Measurements from ENCODE around the gene HES5. TPM values are rescaled to one million over a fixed set of nuclear protein-coding genes. Genes with fewer than 3 reads are reported as not detected.

Gene HES5
- total and polyA plus RNA-seq, 10 of the 15 experiments (the other 5 are each of a cell fraction or from before 2014, with no cell fraction given): 0.12 to 0.15 TPM; not detected in 8

DNA sequence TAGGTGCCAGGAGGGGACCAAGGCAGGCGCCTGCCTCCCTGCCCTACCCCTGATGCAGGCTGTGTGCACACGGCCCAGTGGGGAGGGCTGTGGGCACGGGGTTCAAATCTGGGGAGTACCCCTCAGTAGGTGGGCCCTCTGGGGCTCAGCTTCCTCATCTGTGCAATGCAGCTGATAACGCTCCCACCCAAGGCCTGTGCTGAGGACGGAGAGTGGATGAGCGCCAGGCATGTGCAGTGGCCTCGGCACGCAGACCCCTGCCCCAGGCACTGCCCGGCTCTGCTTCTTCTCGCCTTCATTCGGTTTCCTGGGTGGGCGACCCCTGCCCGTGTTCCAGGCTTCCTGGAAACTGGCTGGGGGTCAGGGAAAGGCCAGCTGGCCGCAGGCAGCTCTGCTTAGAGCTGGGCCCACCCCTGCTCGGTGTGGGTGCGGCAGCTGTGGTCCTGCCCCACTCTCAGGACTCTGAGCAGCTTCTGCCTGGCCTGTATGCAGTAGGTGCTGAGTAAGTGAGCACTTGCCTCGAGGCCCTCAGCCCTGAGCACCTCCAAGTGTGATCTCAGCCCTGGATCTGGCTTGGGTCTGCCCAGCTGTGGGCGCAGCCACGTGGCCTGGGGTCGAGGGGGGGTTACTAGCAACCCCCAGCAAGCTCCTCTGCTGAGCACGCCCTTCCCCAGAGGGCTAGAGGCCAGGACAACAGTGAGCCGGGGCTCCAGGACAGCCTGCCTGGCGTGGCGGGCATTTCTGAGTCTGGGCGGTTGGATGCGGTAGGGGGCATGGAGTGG is 14.2 kb upstream of the HES5 start:
- CTCF ChIA-PET: interaction anchor here (0.8 kb wide), 1 partner anchor 349 kb away, joined by 3 read pairs; the partner anchor contains the start of gene FAAP20
- DNase-seq (ENCODE audit: low read depth, low spot score): no peak
- FAIRE-seq: no peak
- SMC1A ChIA-PET (ENCODE audit: uncharacterized antibody, unreplicated experiment): no interaction called here
- Histone ChIP-seq H3K4me2 (ENCODE audit: control insufficient read depth, insufficient read depth) (no peak overlapping the region), H3K9me3 (replicated peaks; ENCODE audit: control insufficient read depth, insufficient read depth, low read length) (no peaks in the 10 kb centered on the region), H3K27ac (ENCODE audit: control insufficient read depth, insufficient read depth) (no peak overlapping the region), H3K4me3 (no peak overlapping the region), H3K4me1 (ENCODE audit: control insufficient read depth, insufficient read depth, low read length) (peaks cover 23% of the 10 kb centered on the region), H3K9ac (ENCODE audit: control insufficient read depth, insufficient read depth, low read length) (no peak overlapping the region), H3K36me3 (ENCODE audit: control insufficient read depth in 2 of 2, insufficient read depth in 2 of 2, low read length in 1 of 2) (no peaks in the 10 kb centered on the region), H2AFZ (ENCODE audit: control insufficient read depth, low read depth, low read length) (no peak overlapping the region), H3K27me3 (replicated peaks in 1 of 2; ENCODE audit: control insufficient read depth in 2 of 2, insufficient read depth in 2 of 2, low read length in 1 of 2) (no peaks in the 10 kb centered on the region), H3K79me2 (ENCODE audit: control insufficient read depth, insufficient read depth, low read length) (peaks cover 5% of the 10 kb centered on the region; the same call in 1 of the 2 replicates), H4K20me1 (ENCODE audit: control insufficient read depth, insufficient read depth) (no peaks in the 10 kb centered on the region)
- RAD21 ChIA-PET (ENCODE audit: unreplicated experiment): interaction anchor here (7.1 kb wide), 1 partner anchor 18 kb away, joined by 86 read pairs; the partner anchor contains the start of gene PANK4
- no peak for ATAC-seq
- 38% methylated on average over 24 of the region's 26 CpGs for WGBS (ENCODE audit: insufficient coverage, insufficient replicate concordance, low lambda C conversion rate, missing lambda C conversion rate)
- intact Hi-C loops (cut with micrococcal nuclease; ENCODE audit: unreplicated experiment) (loop anchor here (10.0 kb wide), 1 partner anchor 239 kb away; no protein-coding TSS in a partner anchor), in situ Hi-C loops (cut with MboI) (no loop called here)
- no peak for TF ChIP-seq EED (IDR thresholded peaks at IDR 0.05; ENCODE audit: low read depth)
- TF ChIP-seq POLR2AphosphoS2 (IDR thresholded peaks at IDR 0.05; ENCODE audit: low read depth, low read length): no peak
- TF ChIP-seq, protein P1, sequence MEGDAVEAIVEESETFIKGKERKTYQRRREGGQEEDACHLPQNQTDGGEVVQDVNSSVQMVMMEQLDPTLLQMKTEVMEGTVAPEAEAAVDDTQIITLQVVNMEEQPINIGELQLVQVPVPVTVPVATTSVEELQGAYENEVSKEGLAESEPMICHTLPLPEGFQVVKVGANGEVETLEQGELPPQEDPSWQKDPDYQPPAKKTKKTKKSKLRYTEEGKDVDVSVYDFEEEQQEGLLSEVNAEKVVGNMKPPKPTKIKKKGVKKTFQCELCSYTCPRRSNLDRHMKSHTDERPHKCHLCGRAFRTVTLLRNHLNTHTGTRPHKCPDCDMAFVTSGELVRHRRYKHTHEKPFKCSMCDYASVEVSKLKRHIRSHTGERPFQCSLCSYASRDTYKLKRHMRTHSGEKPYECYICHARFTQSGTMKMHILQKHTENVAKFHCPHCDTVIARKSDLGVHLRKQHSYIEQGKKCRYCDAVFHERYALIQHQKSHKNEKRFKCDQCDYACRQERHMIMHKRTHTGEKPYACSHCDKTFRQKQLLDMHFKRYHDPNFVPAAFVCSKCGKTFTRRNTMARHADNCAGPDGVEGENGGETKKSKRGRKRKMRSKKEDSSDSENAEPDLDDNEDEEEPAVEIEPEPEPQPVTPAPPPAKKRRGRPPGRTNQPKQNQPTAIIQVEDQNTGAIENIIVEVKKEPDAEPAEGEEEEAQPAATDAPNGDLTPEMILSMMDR (IDR thresholded peaks at IDR 0.05 in 2 of 3, conservative IDR thresholded peaks at IDR 0.05 in 1 of 3; ENCODE audit: control insufficient read depth in 2 of 3, extremely low read depth in 1 of 3, insufficient read depth in 1 of 3, low read depth in 3 of 3, low read length in 3 of 3): no peak
- TF ChIP-seq, protein P2, sequence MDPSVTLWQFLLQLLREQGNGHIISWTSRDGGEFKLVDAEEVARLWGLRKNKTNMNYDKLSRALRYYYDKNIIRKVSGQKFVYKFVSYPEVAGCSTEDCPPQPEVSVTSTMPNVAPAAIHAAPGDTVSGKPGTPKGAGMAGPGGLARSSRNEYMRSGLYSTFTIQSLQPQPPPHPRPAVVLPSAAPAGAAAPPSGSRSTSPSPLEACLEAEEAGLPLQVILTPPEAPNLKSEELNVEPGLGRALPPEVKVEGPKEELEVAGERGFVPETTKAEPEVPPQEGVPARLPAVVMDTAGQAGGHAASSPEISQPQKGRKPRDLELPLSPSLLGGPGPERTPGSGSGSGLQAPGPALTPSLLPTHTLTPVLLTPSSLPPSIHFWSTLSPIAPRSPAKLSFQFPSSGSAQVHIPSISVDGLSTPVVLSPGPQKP (IDR thresholded peaks at IDR 0.05; ENCODE audit: low read depth, low read length): no peak
- TF ChIP-seq ASH2L (IDR thresholded peaks at IDR 0.05; ENCODE audit: borderline replicate concordance, low read depth): no peak
- TF ChIP-seq, protein P3, sequence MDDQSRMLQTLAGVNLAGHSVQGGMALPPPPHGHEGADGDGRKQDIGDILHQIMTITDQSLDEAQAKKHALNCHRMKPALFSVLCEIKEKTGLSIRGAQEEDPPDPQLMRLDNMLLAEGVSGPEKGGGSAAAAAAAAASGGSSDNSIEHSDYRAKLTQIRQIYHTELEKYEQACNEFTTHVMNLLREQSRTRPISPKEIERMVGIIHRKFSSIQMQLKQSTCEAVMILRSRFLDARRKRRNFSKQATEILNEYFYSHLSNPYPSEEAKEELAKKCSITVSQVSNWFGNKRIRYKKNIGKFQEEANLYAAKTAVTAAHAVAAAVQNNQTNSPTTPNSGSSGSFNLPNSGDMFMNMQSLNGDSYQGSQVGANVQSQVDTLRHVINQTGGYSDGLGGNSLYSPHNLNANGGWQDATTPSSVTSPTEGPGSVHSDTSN (IDR thresholded peaks at IDR 0.05; ENCODE audit: insufficient replicate concordance, low read depth, low read length): no peak
- TF ChIP-seq PML (IDR thresholded peaks at IDR 0.05; ENCODE audit: low read length): no peak
- TF ChIP-seq, protein P4, sequence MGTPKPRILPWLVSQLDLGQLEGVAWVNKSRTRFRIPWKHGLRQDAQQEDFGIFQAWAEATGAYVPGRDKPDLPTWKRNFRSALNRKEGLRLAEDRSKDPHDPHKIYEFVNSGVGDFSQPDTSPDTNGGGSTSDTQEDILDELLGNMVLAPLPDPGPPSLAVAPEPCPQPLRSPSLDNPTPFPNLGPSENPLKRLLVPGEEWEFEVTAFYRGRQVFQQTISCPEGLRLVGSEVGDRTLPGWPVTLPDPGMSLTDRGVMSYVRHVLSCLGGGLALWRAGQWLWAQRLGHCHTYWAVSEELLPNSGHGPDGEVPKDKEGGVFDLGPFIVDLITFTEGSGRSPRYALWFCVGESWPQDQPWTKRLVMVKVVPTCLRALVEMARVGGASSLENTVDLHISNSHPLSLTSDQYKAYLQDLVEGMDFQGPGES (IDR thresholded peaks at IDR 0.05): no peak
- TF ChIP-seq, protein P5, sequence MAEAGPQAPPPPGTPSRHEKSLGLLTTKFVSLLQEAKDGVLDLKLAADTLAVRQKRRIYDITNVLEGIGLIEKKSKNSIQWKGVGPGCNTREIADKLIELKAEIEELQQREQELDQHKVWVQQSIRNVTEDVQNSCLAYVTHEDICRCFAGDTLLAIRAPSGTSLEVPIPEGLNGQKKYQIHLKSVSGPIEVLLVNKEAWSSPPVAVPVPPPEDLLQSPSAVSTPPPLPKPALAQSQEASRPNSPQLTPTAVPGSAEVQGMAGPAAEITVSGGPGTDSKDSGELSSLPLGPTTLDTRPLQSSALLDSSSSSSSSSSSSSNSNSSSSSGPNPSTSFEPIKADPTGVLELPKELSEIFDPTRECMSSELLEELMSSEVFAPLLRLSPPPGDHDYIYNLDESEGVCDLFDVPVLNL (IDR thresholded peaks at IDR 0.05; ENCODE audit: low read depth, low read length): no peak
- TF ChIP-seq EP300 (IDR thresholded peaks at IDR 0.05; ENCODE audit: borderline replicate concordance in 1 of 2, control insufficient read depth in 1 of 2, low read depth in 2 of 2, low read length in 2 of 2): no peak
- no peak for TF ChIP-seq CEBPB (IDR thresholded peaks at IDR 0.05; ENCODE audit: borderline replicate concordance in 1 of 2, low read depth in 2 of 2, low read length in 2 of 2)
- TF ChIP-seq SP1 (IDR thresholded peaks at IDR 0.05; ENCODE audit: low read depth, low read length): no peak
- TF ChIP-seq ETV6 (conservative IDR thresholded peaks at IDR 0.05 in 1 of 2, IDR thresholded peaks at IDR 0.05 in 1 of 2; ENCODE audit: borderline replicate concordance in 1 of 2, low read depth in 1 of 2): no peak
- POLR2A ChIA-PET: interaction anchor here (0.9 to 3.6 kb wide), 3 partner anchors 12 to 17 kb away, joined by 4 to 23 read pairs (median 4); partner anchors contain the start of genes HES5, PANK4 and TNFRSF14
- BruUV-seq (replicated peaks): no TSS peak
